GM23338 (cell line): ENCODE measurements around the gene SORT1.

Source experiments
- POLR2AphosphoS5 ChIP-seq: IDR thresholded peaks from 2 replicates; pipeline ENCODE4 v1.6.1; 2016; ENCODE audit warnings: antibody characterized with exemption, low read depth
- STAT1 ChIP-seq: IDR thresholded peaks from one replicate; pipeline ENCODE4 v1.6.1; 2016; ENCODE audit warnings: antibody characterized with exemption; ENCODE audit not compliant: unreplicated experiment
- ZNF331 ChIP-seq: fragments of 250-450 bp; sonication (Bioruptor Pico); IDR thresholded peaks from 2 replicates; pipeline ENCODE4 v1.5.0; 2020; ENCODE audit warnings: low read depth, mild to moderate bottlenecking, moderate library complexity

GRCh38 chr1:109412551-109412950, 14.8 kb upstream of the SORT1 start:
- TF ChIP-seq ZNF331, result no peak
- TF ChIP-seq STAT1, result no peak
- no peak for TF ChIP-seq POLR2AphosphoS5
